H1 (cell line): ENCODE data around the gene WASF3. TPM values are rescaled to one million over a fixed set of nuclear protein-coding genes. Genes with fewer than 3 reads are reported as not detected.

Experiments used
- CTCF ChIA-PET: fragments of 300-600 bp; sonication (Branson Sonifier 250); formaldehyde crosslinking; loops from one replicate; lab custom pipeline; 2021; ENCODE audit not compliant: partially characterized antibody; lab: Charles Lee
- POLR2A ChIA-PET: fragments of 300-600 bp; sonication (Branson Sonifier 250); formaldehyde crosslinking; loops from one replicate; lab custom pipeline; 2021; ENCODE audit warnings: inconsistent platforms; ENCODE audit not compliant: partially characterized antibody; lab: Charles Lee
- DNase-seq, 2 experiments: peaks; one replicate each; pipeline versions ENCODE4 v3.0.0 to v3.0.0-alpha.2; 2010 to 2022; ENCODE audit warnings: low spot score in 2 of 2, low read depth in 1 of 2, mixed read lengths in 1 of 2
- FAIRE-seq: peaks from 2 replicates; lab custom pipeline; 2011; peaks lifted over from hg19 to GRCh38; lab: Jason Lieb, UNC
- H2AFZ ChIP-seq: 2 replicates; pipeline ENCODE4 v1.8.1; 2012; ENCODE audit warnings: low read length, inconsistent platforms
- H2AK5ac ChIP-seq: 2 replicates; pipeline ENCODE4 v1.6.1; 2013; ENCODE audit warnings: low read depth, low read length
- H2BK120ac ChIP-seq: replicated peaks from 2 replicates; pipeline ENCODE3; 2013; ENCODE audit warnings: low read depth, low read length, inconsistent platforms
- H2BK12ac ChIP-seq: 2 replicates; pipeline ENCODE4 v1.6.1; 2013; ENCODE audit warnings: low read depth, low read length
- H2BK15ac ChIP-seq: 2 replicates; pipeline ENCODE4 v1.6.1; 2013; ENCODE audit warnings: low read length
- H2BK20ac ChIP-seq: 2 replicates; pipeline ENCODE4 v1.6.1; 2013; ENCODE audit warnings: low read length
- H2BK5ac ChIP-seq: 2 replicates; pipeline ENCODE4 v1.6.1; 2013; ENCODE audit warnings: low read depth, low read length
- H3K14ac ChIP-seq: 2 replicates; pipeline ENCODE4 v1.6.1; 2013; ENCODE audit warnings: inconsistent platforms; ENCODE audit not compliant: insufficient read length
- H3K18ac ChIP-seq: 2 replicates; pipeline ENCODE4 v1.6.1; 2013; ENCODE audit warnings: low read length; ENCODE audit errors: extremely low read depth
- H3K23ac ChIP-seq: 2 replicates; pipeline ENCODE4 v1.6.1; 2013; ENCODE audit warnings: inconsistent platforms; ENCODE audit not compliant: insufficient read length
- H3K23me2 ChIP-seq: 2 replicates; pipeline ENCODE4 v1.6.1; 2013; ENCODE audit warnings: low read depth, low read length
- H3K27ac ChIP-seq: 2 replicates; pipeline ENCODE4 v1.6.1; 2011; ENCODE audit warnings: low read depth, low read length, inconsistent platforms
- H3K27me3 ChIP-seq, 4 experiments: replicated peaks in 1 of 4; 1 replicate in 1 of 4; 2 replicates in 3 of 4; pipeline versions ENCODE4 v1.6.1 to v1.8.1; 2011 to 2013; ENCODE audit warnings: low read length in 3 of 4, mild to moderate bottlenecking in 3 of 4, inconsistent platforms in 2 of 4, mixed read lengths in 2 of 4, moderate library complexity in 1 of 4; ENCODE audit not compliant: control insufficient read depth in 3 of 4, insufficient read depth in 3 of 4; ENCODE audit errors: extremely low read depth in 1 of 4
- H3K36me3 ChIP-seq, 4 experiments: 2 replicates each; pipeline versions ENCODE4 v1.6.1 to v1.8.1; 2011 to 2013; ENCODE audit warnings: mild to moderate bottlenecking in 4 of 4, low read length in 3 of 4, moderate library complexity in 2 of 4, control low read depth in 1 of 4, inconsistent platforms in 1 of 4; ENCODE audit not compliant: insufficient read depth in 4 of 4, control insufficient read depth in 2 of 4
- H3K4ac ChIP-seq: replicated peaks from 2 replicates; pipeline ENCODE3; 2013; ENCODE audit warnings: low read length, low read depth, mixed read lengths, inconsistent platforms; ENCODE audit not compliant: insufficient read length
- H3K4me1 ChIP-seq, 4 experiments: replicated peaks in 1 of 4; 1 replicate in 1 of 4; 2 replicates in 3 of 4; pipeline versions ENCODE4 v1.6.1 to v1.8.1; 2011 to 2013; ENCODE audit warnings: low read length in 3 of 4, inconsistent platforms in 2 of 4, mixed read lengths in 1 of 4; ENCODE audit not compliant: insufficient read depth in 4 of 4, control insufficient read depth in 3 of 4
- H3K4me2 ChIP-seq, 2 experiments: 2 replicates each; pipeline versions ENCODE4 v1.6.1 to v1.8.1; 2011 to 2013; ENCODE audit warnings: low read depth in 2 of 2, low read length in 2 of 2, control low read depth in 1 of 2, inconsistent platforms in 1 of 2, mild to moderate bottlenecking in 1 of 2; ENCODE audit not compliant: insufficient read depth in 1 of 2
- H3K4me3 ChIP-seq, 4 experiments: fragments of 200-600, 300-600 bp in 1 of 4; sonication (generic), shearing (Covaris generic), sonication (Bioruptor Twin) in 1 of 4; 2 replicates each; pipeline versions ENCODE4 v1.5.1 to v1.8.1; 2011 to 2016; ENCODE audit warnings: low read length in 4 of 4, low read depth in 3 of 4, control low read depth in 2 of 4, inconsistent platforms in 2 of 4, mild to moderate bottlenecking in 2 of 4, mixed read lengths in 1 of 4, moderate library complexity in 1 of 4; ENCODE audit not compliant: insufficient read depth in 2 of 4; ENCODE audit errors: extremely low read depth in 1 of 4
- H3K56ac ChIP-seq: replicated peaks from 2 replicates; pipeline ENCODE3; 2013; ENCODE audit warnings: low read depth, mild to moderate bottlenecking, mixed read lengths, low read length, inconsistent platforms; ENCODE audit not compliant: insufficient read length
- H3K79me1 ChIP-seq: 2 replicates; pipeline ENCODE4 v1.6.1; 2013; ENCODE audit warnings: low read depth, low read length, control low read depth
- H3K79me2 ChIP-seq, 2 experiments: 2 replicates each; pipeline versions ENCODE4 v1.6.1 to v1.8.1; 2012 to 2013; ENCODE audit warnings: low read length in 2 of 2, mild to moderate bottlenecking in 2 of 2, inconsistent platforms in 1 of 2; ENCODE audit not compliant: insufficient read depth in 2 of 2, control insufficient read depth in 1 of 2
- H3K9ac ChIP-seq, 4 experiments: replicated peaks in 1 of 4; 1 replicate in 1 of 4; 2 replicates in 3 of 4; pipeline versions ENCODE4 v1.6.1 to v1.8.1; 2011 to 2013; ENCODE audit warnings: low read depth in 3 of 4, low read length in 3 of 4, control low read depth in 2 of 4, mild to moderate bottlenecking in 2 of 4, moderate library complexity in 2 of 4, inconsistent platforms in 1 of 4; ENCODE audit errors: extremely low read depth in 1 of 4
- H3K9me3 ChIP-seq, 2 experiments: 2 replicates each; pipeline versions ENCODE4 v1.6.1 to v1.8.1; 2012 to 2013; ENCODE audit warnings: mild to moderate bottlenecking in 2 of 2, moderate library complexity in 2 of 2, control low read depth in 1 of 2, inconsistent platforms in 1 of 2, low read depth in 1 of 2, low read length in 1 of 2, mixed read lengths in 1 of 2; ENCODE audit not compliant: insufficient read depth in 2 of 2
- H4K20me1 ChIP-seq, 2 experiments: replicated peaks in 1 of 2; 2 replicates each; pipeline versions ENCODE3 to v1.8.1; 2011 to 2013; ENCODE audit warnings: inconsistent platforms in 2 of 2, low read length in 2 of 2, mild to moderate bottlenecking in 1 of 2; ENCODE audit not compliant: insufficient read depth in 2 of 2, control insufficient read depth in 1 of 2
- H4K5ac ChIP-seq: 2 replicates; pipeline ENCODE4 v1.6.1; 2013; ENCODE audit warnings: low read length, low read depth, mixed read lengths, inconsistent platforms; ENCODE audit not compliant: insufficient read length
- H4K8ac ChIP-seq: 2 replicates; pipeline ENCODE4 v1.8.0; 2013; ENCODE audit warnings: mild to moderate bottlenecking, moderate library complexity, low read length, inconsistent platforms; ENCODE audit not compliant: insufficient read depth; ENCODE audit errors: extremely low read depth
- H4K91ac ChIP-seq: replicated peaks from 2 replicates; pipeline ENCODE3; 2013; ENCODE audit warnings: low read length, mixed read lengths, inconsistent platforms; ENCODE audit not compliant: insufficient read length
- ATF2 ChIP-seq: IDR thresholded peaks from 2 replicates; pipeline ENCODE4 v1.6.1; 2012; ENCODE audit warnings: low read length, inconsistent platforms
- TAF7 ChIP-seq: optimal IDR thresholded peaks from 2 replicates; pipeline ENCODE3; 2011; ENCODE audit warnings: low read depth, mild to moderate bottlenecking, inconsistent platforms, low read length, moderate library complexity, borderline replicate concordance
- WGBS, 2 experiments: shearing (Covaris generic) in 1 of 2; methylation state at CpG; one replicate each; pipeline versions ENCODE4 v1.1.6 to v1.1.7; 2013 to 2015; ENCODE audit warnings: low lambda C conversion rate in 2 of 2, mixed read lengths in 2 of 2, inconsistent platforms in 1 of 2, low coverage in 1 of 2, missing lambda C conversion rate in 1 of 2; ENCODE audit not compliant: insufficient replicate concordance in 2 of 2, insufficient coverage in 1 of 2, insufficient read length in 1 of 2; ENCODE audit errors: extremely low coverage in 1 of 2, missing lambda C conversion rate in 1 of 2; 5-methylcytosine and 5-hydroxymethylcytosine counted together
- polyA plus RNA-seq, 7 experiments: library from polyadenylated mRNA; depleted of rRNA in 3 of 7; stranded (reverse) in 5 of 7; unstranded in 2 of 7; fragments of >200 nt in 5 of 7; fragments of 200-250 nt in 2 of 7; gene quantifications; 1 replicate in 5 of 7; 2 replicates in 1 of 7; 4 replicates in 1 of 7; pipeline versions ENCODE4 v1.2.1 to v1.2.3, GENCODE V29; 2011 to 2013; ENCODE audit warnings: missing spikeins in 2 of 7, mixed read lengths in 2 of 7
- total RNA-seq: library from RNA; stranded (reverse); fragmentation: NEBNext Ultra II Directional; extraction: Animal tissue kit (Norgen Biotek cat#: 25700); gene quantifications from 2 replicates; pipeline ENCODE4 v1.2.1, GENCODE V29; 2021

Gene WASF3
- total and polyA plus RNA-seq, 2 of the 8 experiments (the other 6 are each of a cell fraction or from before 2014, with no cell fraction given) = 18.7 to 39.8 TPM

GRCh38 chr13:26531742-26532141, 25.7 kb upstream of the WASF3 start:
- Histone ChIP-seq H3K27me3 (no peaks in the 10 kb centered on the region), H2AK5ac (no peak overlapping the region), H3K14ac (no peak overlapping the region), H3K4me2 (no peak overlapping the region), H4K5ac (no peak overlapping the region), H2BK15ac (no peak overlapping the region), H3K9ac (no peak overlapping the region), H3K23me2 (no peaks in the 10 kb centered on the region), H3K4me1 (peaks cover 0 to 8% (median 1%) of the 10 kb centered on the region in 4 experiments; a peak in 2 of 7 replicates), H3K79me2 (no peaks in the 10 kb centered on the region), H3K23ac (no peak overlapping the region), H3K4me3 (no peak overlapping the region), H2BK120ac (no peak overlapping the region), H3K79me1 (no peaks in the 10 kb centered on the region), H4K8ac (no peak overlapping the region), H2BK20ac (no peak overlapping the region), H2BK5ac (no peak overlapping the region), H3K9me3 (no peaks in the 10 kb centered on the region), H2BK12ac (no peak overlapping the region), H3K4ac (no peak overlapping the region)
- no peak for FAIRE-seq
- 89% methylated on average over 3 of the region's 3 CpGs; no CpG with 5 or more reads in 1 of the 2 experiments for WGBS, 2 experiments
- TF ChIP-seq TAF7 (no peak), ATF2 (no peak)
- TF ChIP-seq, all 59 proteins: peak for 0
- Histone ChIP-seq H3K36me3 (no peaks in the 10 kb centered on the region), H4K20me1 (no peaks in the 10 kb centered on the region), H3K56ac (no peak overlapping the region), H4K91ac (no peak overlapping the region), H3K27ac (no peak overlapping the region), H2AFZ (no peak overlapping the region), H3K18ac (no peak overlapping the region)
- CTCF ChIA-PET = interaction anchor here (1.3 kb wide), 1 partner anchor 86 kb away, joined by 3 read pairs; no protein-coding TSS in a partner anchor
- POLR2A ChIA-PET = no interaction called here
- DNase-seq = no peak
